GM11168 (cell line): ENCODE data around the gene ANXA3.
"Not testable (repeated sequence)": the region's sequence is repeated elsewhere in the genome, so short reads cannot be mapped to it uniquely, and the experiment has no call there.

Experiments
- in situ Hi-C: fragments of 300-500 bp; cut with MboI; formaldehyde crosslinking; loops from one replicate; pipeline ENCODE4 v1.12.0; 2022; ENCODE audit warnings: low sequenced_read_pairs; ENCODE audit not compliant: unreplicated experiment

The ANXA3 gene

GRCh38 chr4:78534286-78534955 is 17.1 kb upstream of the ANXA3 start:
- in situ Hi-C loops = no loop called here

GRCh38 chr4:78542373-78542772 is 9.2 kb upstream of the ANXA3 start:
- in situ Hi-C loops = no loop called here

DNA sequence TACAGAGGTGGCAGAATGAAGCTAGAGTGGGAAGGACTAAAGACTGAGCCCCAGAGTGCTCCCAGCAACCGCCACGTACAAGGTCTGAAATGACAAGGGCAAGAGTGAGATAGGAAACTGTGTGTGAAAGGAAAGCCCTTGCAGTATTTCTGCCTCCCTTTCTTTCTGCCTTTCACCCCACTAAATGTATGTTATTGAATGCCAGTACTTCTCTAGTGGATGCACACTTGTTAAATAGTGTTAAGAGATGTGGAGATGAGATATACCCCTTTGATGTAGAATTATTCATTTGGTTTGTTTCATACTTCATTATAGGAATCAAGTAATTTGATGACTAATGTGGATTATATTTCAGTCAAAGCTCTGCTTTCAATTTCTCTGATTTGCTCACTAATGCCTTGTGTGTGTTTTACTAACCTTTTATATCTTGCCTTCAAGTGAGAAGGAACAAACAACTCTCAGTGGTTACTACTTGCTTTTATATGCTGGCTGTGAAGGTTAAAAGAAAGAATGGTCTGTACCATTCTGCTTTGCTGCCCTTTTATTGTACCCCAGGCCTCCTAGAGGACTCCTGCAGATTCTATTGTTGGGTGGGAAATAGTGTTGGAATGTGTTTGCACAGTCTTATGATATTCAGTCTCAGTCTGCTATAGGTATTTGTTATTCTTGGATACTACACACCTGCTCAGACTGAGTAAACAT is 8.0 kb upstream of the ANXA3 start:
- in situ Hi-C loops = no loop called here

- in situ Hi-C loops = no loop called here
Measured at GRCh38 chr4:78544678-78545077, 6.9 kb upstream of the ANXA3 start.

DNA sequence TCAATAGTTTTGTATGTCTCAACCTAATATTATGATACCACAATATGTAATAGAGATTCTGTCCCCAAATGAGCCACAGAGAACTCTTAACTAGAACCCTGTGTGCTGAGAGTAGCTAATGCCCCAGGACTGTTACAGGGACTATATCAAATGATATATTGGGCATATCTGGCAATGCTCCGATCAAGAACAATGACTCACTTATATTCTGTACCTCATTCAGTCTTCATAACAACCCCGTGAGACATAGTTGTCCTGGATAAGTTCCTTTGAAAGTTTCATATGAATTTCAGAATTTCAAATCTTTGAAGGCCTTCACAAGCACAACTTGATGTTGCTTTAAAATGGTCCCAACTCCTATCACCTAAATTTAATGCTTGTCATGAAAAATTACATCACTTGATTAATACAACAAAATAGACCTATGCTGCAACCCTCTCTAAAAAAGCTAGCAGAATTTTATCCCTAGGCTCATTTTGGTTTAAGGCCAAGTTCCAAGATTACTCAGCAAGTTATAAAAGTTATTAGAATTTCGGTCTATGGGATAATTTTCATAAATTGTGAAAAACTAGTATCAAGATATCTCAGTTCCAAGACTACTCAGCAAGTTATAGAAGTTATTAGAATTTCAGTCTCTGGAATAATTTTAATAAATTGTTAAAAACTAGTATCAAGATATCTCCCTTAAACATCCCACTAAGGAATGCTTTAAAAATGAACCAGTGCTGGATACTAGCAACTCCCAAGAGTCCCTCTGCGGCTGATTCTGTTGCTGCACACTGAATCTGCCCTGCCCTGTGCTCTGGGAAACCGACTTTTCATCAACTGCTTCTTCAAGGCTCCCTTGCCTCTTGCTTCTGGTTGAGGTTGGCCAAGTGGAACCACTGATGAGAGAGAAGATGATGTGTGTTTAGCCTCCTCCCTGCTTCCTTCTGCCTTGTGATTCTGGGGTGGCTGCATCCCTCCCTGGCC is 6.0 kb upstream of the ANXA3 start:
- in situ Hi-C loops = no loop called here

- in situ Hi-C loops = not testable (repeated sequence)
Measured at GRCh38 chr4:78547899-78548298, 3.7 kb upstream of the ANXA3 start.

GRCh38 chr4:78548889-78549288 is 2.7 kb upstream of the ANXA3 start:
- in situ Hi-C loops = not testable (repeated sequence)

DNA sequence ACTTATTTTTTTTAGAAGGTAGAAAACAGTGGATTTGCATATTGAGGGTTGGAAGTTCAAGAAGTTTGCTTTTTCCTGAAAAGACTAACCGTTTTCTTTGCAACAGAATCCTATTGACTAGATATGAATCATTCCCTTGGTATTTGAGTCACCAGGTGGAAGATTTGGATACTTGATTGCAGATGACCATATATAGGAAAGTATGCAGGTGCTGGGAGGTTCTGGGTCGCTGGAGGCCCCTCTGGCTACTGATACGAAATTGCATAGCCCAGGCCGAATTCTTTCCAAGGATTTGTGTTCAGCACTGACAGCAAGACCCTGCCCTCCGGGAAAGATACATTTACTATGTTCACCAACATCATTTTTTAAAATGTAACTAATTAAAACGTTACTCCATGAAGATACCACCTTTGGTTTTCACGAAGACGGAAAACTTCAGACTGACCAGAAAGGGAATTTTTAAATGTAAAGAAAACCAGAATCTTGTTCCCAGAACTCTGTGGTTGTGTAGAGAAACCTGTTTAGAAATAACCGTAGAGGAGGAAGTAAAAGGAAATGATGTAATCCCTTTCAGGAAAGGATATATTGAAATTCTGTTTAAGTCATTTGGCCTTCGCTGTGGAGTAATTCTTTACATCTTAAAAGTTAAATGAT is 946 bp downstream of the ANXA3 start:
- in situ Hi-C loops = no loop called here

GRCh38 chr4:78553043-78553396 is 1.4 kb downstream of the ANXA3 start:
- in situ Hi-C loops = no loop called here

DNA sequence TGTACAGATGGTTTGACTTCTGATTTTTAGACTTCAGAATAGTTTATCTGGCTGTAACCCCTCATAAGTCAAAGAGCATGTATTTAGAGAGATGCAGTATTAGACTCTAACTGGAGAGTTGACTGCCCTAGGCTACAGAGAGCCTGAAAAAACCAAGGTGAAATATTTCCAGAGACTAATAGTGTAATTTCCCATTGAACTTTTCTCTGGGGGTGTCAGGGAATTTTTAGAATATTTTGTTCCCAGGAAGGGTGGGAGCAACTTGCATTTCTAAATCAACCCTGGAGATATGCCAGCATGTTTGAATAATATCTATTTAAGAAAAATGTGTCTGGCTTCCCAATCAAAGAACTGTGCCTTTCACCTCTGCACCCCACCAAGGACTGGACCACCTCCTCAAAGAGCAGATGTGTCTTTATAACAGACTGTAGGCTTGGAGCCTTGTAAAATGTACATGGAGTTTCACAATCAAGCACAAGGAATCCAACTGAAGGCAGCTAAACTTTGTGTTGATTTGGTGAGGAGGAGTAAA is 2.0 kb downstream of the ANXA3 start:
- in situ Hi-C loops = no loop called here

DNA sequence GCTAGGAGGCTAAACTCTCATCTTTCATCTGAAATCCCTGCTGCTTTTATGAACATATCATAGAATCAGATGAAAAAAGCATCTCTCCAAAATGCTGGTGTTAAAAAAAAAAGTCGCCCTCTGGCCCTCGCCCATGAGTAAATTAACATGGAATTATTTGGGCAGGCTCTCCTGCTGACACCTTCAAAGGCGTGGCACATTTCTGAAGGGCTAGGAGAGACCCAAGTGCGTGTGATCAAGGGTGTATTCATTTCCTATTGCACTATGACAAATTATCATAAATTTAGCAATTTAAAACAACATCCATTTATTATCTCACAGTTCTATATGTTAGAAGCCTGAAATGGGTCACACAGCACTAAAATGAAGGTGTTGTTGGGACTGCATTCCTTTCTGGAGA is 5.1 kb downstream of the ANXA3 start:
- in situ Hi-C loops = no loop called here

DNA sequence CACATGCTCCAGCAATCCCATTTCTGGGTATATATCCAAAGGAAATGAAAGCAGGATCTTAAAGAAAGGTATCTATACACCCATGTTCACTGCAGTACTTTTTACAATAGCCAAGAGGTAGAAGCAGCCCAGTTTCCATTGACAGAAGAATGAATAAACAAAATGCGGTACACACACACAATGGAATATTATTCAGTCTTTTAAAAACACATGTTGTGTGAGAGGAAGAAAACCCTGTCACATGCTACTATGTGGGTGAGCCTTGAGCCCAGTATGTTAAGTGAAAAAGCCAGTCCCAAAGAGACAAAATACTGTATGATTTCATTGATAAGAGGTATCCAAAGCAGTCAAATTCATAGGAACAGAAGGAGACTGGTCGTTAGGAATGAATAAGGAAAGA is 6.3 kb downstream of the ANXA3 start:
- in situ Hi-C loops = no loop called here

DNA sequence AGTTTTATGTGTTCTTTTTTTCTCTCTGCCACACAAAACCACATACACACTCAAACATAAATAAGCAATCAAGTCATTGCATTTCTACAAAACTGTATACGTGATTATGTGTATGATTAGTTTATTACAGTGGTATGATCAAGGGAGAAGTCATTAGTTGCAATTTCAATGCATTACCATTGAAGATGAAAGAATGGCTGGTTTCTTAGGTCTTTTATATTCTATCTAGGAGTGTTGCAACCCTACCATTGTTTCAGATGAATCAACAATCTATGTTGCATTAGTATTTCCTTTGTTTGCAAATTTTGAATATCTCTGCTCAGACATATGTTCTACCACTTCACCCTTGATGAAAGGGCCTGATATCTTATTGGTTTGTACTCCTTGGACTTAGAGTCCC is 6.8 kb downstream of the ANXA3 start:
- in situ Hi-C loops = no loop called here

DNA sequence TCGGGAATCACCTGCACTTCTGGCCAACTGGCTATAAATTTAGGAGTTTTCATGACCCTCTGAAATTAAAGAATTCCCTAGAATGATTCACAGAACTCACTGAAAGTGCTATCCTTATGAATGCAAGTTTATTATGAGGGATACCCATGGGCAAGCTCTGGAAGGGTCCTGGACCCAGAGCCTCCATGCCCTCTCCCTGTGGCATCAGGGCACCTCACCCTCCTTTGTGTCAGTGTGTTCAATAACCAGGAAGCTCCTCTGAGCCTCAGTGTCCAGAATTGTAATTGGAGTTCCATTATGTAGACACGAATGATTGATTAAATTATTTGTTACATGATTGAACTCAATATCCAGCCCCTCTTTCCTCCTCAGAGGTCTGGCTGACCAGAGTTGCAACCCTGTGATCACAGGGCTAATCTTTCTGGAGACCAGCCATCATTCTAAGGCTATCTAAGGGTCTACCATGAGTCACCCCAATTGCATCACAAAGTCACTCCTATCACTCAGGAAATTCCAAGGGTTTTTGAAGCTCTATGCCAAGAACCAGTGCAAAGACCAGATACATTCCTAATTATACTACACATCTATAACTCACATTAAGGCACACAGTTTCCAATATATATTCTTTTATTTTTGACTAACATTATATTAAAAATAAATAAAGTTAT is 8.9 kb downstream of the ANXA3 start:
- in situ Hi-C loops = no loop called here

GRCh38 chr4:78561677-78562076 is 10.1 kb downstream of the ANXA3 start:
- in situ Hi-C loops = no loop called here

DNA sequence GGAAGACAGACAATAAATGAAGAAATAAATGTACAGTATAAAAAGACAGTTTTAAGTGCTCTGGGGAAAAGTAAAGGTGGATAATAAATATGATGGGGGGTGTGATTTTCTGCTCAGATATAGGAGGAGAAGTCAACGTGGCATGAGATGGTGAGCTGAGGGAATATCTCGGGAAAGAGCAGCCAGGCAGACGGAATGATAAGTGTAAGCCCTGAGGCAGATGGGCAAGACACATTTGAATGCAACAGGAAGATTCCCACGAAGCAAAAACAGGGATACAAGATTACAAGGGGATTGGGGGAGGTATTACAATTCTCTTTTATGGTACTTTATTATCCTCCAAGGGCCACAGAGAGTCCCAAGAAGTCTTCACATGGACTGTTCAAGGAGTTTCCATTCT is 11.1 kb downstream of the ANXA3 start:
- in situ Hi-C loops = no loop called here

GRCh38 chr4:78565971-78566372 is 14.4 kb downstream of the ANXA3 start:
- in situ Hi-C loops = no loop called here

GRCh38 chr4:78566834-78567499 is 15.4 kb downstream of the ANXA3 start:
- in situ Hi-C loops = no loop called here

- in situ Hi-C loops = no loop called here
Measured at GRCh38 chr4:78567500-78568060, 16.0 kb downstream of the ANXA3 start.
